ENCODE results near the gene MRPL38.

The MRPL38 gene

GRCh38 chr17:75904749-75905521 is at the start of gene MRPL38:
Gene MRPL38 (minus strand): TSS chr17:75904884. CDS start chr17:75904875, 9 bp downstream.
- peak; percentile 93 for DNase-seq

- DNase-seq = no peak
These were observed 46.3 kb upstream of the MRPL38 start for GRCh38 chr17:75950855-75951554.

- no peak for DNase-seq
These were observed 45.7 kb upstream of the MRPL38 start for GRCh38 chr17:75950421-75950820.

- no peak for DNase-seq
These were observed 40.5 kb upstream of the MRPL38 start for GRCh38 chr17:75945211-75945610.

GRCh38 chr17:75943491-75943890 is 38.8 kb upstream of the MRPL38 start:
- DNase-seq = no peak

GRCh38 chr17:75942473-75942872 is 37.8 kb upstream of the MRPL38 start:
- DNase-seq = no peak

- no peak for DNase-seq
These were observed 36.7 kb upstream of the MRPL38 start for GRCh38 chr17:75941442-75941819.

GRCh38 chr17:75940727-75941441 is 36.2 kb upstream of the MRPL38 start, which contains the start of gene FBF1:
Gene FBF1 (minus strand): TSS chr17:75941042. CDS start chr17:75938149, 2,893 bp downstream.
- peak; percentile 92 for DNase-seq

- no peak for DNase-seq
These were observed 33.0 kb upstream of the MRPL38 start for GRCh38 chr17:75937652-75938051.

- no peak for DNase-seq
These were observed 29.1 kb upstream of the MRPL38 start for GRCh38 chr17:75933808-75934207.

- DNase-seq = no peak
These were observed 28.2 kb upstream of the MRPL38 start for GRCh38 chr17:75932852-75933251.

GRCh38 chr17:75931062-75931461 is 26.4 kb upstream of the MRPL38 start:
- DNase-seq = no peak

GRCh38 chr17:75927286-75927922 is 22.7 kb upstream of the MRPL38 start:
- no peak for DNase-seq

- DNase-seq = no peak
These were observed 21.8 kb upstream of the MRPL38 start for GRCh38 chr17:75926456-75926855.

GRCh38 chr17:75925912-75926311 is 21.2 kb upstream of the MRPL38 start:
- no peak for DNase-seq

- no peak for DNase-seq
These were observed 20.4 kb upstream of the MRPL38 start for GRCh38 chr17:75925103-75925502.

- DNase-seq = no peak
These were observed 18.5 kb upstream of the MRPL38 start for GRCh38 chr17:75922963-75923874.

- DNase-seq = no peak
These were observed 17.7 kb upstream of the MRPL38 start for GRCh38 chr17:75922173-75922961.

GRCh38 chr17:75921596-75921995 is 16.9 kb upstream of the MRPL38 start:
- DNase-seq = no peak

- DNase-seq = no peak
These were observed 15.4 kb upstream of the MRPL38 start for GRCh38 chr17:75920045-75920560.

- no peak for DNase-seq
These were observed 14.9 kb upstream of the MRPL38 start for GRCh38 chr17:75919611-75920010.
